ENCODE data around the gene UNKL. TPM values are rescaled to one million over a fixed set of nuclear protein-coding genes. Genes with fewer than 3 reads are reported as not detected.

UNKL gene
- total and polyA plus RNA-seq, 2 donors (not counting 1 experiment from before 2014, with no cell fraction given) = 53.9 to 178 TPM

GRCh38 chr16:1439058-1439698, 24.7 kb upstream of the UNKL start:
- 87% methylated on average over 18 of the region's 27 CpGs for WGBS (ENCODE audit: insufficient coverage)
- no peak for ATAC-seq (ENCODE audit: low read depth)
- Mint-ChIP-seq H3K4me3 (no peak overlapping the region), H3K27me3 (no peaks in the 10 kb centered on the region), H3K27ac (no peak overlapping the region), H3K9me3 (ENCODE audit: insufficient read depth) (no peaks in the 10 kb centered on the region), H3K4me1 (no peaks in the 10 kb centered on the region)
- Histone ChIP-seq H3K27ac (ENCODE audit: low read length in 2 of 2) (no peak overlapping the region), H3K9me3 (ENCODE audit: control extremely low read depth in 1 of 3, control insufficient read depth in 2 of 3, insufficient read depth in 1 of 3, low read length in 2 of 3) (no peaks in the 10 kb centered on the region), H3K79me2 (ENCODE audit: control insufficient read depth, insufficient read depth, low read length) (no peaks in the 10 kb centered on the region), H3K4me1 (ENCODE audit: control insufficient read depth in 2 of 2, insufficient read depth in 2 of 2, low read length in 2 of 2) (peaks cover 3 to 6% of the 10 kb centered on the region in 2 donors), H3K9ac (ENCODE audit: low read length) (no peak overlapping the region), H3K4me2 (replicated peaks; ENCODE audit: low read depth, low read length, poor library complexity, severe bottlenecking) (no peak overlapping the region), H4K20me1 (ENCODE audit: control insufficient read depth, insufficient read depth, low read length, poor library complexity, severe bottlenecking) (no peaks in the 10 kb centered on the region), H2AFZ (ENCODE audit: insufficient read depth, low read depth, low read length, poor library complexity, severe bottlenecking) (no peak overlapping the region), H3K4me3 (ENCODE audit: control extremely low read depth in 1 of 5, extremely low read depth in 1 of 5, insufficient read depth in 1 of 5, low read depth in 2 of 5, low read length in 4 of 5) (no peak overlapping the region), H3K27me3 (replicated peaks in 1 of 4; ENCODE audit: control extremely low read depth in 1 of 4, control insufficient read depth in 3 of 4, insufficient read depth in 4 of 4, low read length in 3 of 4) (no peaks in the 10 kb centered on the region), H3K36me3 (replicated peaks in 1 of 2; ENCODE audit: control extremely low read depth in 1 of 2, control insufficient read depth in 1 of 2, extremely low read depth in 1 of 2, insufficient read depth in 2 of 2, low read length in 1 of 2) (no peaks in the 10 kb centered on the region)
- ChIA-PET CTCF (no interaction called here), POLR2A (interaction anchor here (0.6 kb wide), 1 partner anchor 39 kb away, joined by 9 read pairs; no protein-coding TSS in a partner anchor)
- TF ChIP-seq, protein P1, sequence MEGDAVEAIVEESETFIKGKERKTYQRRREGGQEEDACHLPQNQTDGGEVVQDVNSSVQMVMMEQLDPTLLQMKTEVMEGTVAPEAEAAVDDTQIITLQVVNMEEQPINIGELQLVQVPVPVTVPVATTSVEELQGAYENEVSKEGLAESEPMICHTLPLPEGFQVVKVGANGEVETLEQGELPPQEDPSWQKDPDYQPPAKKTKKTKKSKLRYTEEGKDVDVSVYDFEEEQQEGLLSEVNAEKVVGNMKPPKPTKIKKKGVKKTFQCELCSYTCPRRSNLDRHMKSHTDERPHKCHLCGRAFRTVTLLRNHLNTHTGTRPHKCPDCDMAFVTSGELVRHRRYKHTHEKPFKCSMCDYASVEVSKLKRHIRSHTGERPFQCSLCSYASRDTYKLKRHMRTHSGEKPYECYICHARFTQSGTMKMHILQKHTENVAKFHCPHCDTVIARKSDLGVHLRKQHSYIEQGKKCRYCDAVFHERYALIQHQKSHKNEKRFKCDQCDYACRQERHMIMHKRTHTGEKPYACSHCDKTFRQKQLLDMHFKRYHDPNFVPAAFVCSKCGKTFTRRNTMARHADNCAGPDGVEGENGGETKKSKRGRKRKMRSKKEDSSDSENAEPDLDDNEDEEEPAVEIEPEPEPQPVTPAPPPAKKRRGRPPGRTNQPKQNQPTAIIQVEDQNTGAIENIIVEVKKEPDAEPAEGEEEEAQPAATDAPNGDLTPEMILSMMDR (IDR thresholded peaks at IDR 0.05) = no peak
- TF ChIP-seq EZH2 (IDR thresholded peaks at IDR 0.05; ENCODE audit: borderline replicate concordance, insufficient read depth, low read depth, low read length, poor library complexity, severe bottlenecking) = no peak
- no peak for DNase-seq
- intact Hi-C loops (cut with micrococcal nuclease) = no loop called here

GRCh38 chr16:1438229-1439057, 23.9 kb upstream of the UNKL start:
- TF ChIP-seq EZH2 (IDR thresholded peaks at IDR 0.05; ENCODE audit: borderline replicate concordance, insufficient read depth, low read depth, low read length, poor library complexity, severe bottlenecking) = no peak
- TF ChIP-seq, protein P1 (IDR thresholded peaks at IDR 0.05) = no peak
- Mint-ChIP-seq H3K27ac (no peak overlapping the region), H3K4me3 (no peak overlapping the region), H3K9me3 (ENCODE audit: insufficient read depth) (no peaks in the 10 kb centered on the region), H3K4me1 (no peaks in the 10 kb centered on the region), H3K27me3 (no peaks in the 10 kb centered on the region)
- H3K27me3 ChIP-seq (replicated peaks in 1 of 4; ENCODE audit: control extremely low read depth in 1 of 4, control insufficient read depth in 3 of 4, insufficient read depth in 4 of 4, low read length in 3 of 4) = no peaks in the 10 kb centered on the region
- intact Hi-C loops (cut with micrococcal nuclease) = no loop called here
- H3K36me3 ChIP-seq (replicated peaks in 1 of 2; ENCODE audit: control extremely low read depth in 1 of 2, control insufficient read depth in 1 of 2, extremely low read depth in 1 of 2, insufficient read depth in 2 of 2, low read length in 1 of 2) = no peaks in the 10 kb centered on the region
- no peak overlapping the region for H2AFZ ChIP-seq (ENCODE audit: insufficient read depth, low read depth, low read length, poor library complexity, severe bottlenecking)
- H4K20me1 ChIP-seq (ENCODE audit: control insufficient read depth, insufficient read depth, low read length, poor library complexity, severe bottlenecking) = no peaks in the 10 kb centered on the region
- H3K4me1 ChIP-seq (ENCODE audit: control insufficient read depth in 2 of 2, insufficient read depth in 2 of 2, low read length in 2 of 2) = peaks cover under 1 to 2% of the 10 kb centered on the region in 2 donors
- ChIA-PET POLR2A (interaction anchor here (0.6 kb wide), 1 partner anchor 38 kb away, joined by 9 read pairs; no protein-coding TSS in a partner anchor), CTCF (no interaction called here)
- H3K79me2 ChIP-seq (ENCODE audit: control insufficient read depth, insufficient read depth, low read length) = no peaks in the 10 kb centered on the region
- no peak overlapping the region for H3K4me3 ChIP-seq (ENCODE audit: control extremely low read depth in 1 of 5, extremely low read depth in 1 of 5, insufficient read depth in 1 of 5, low read depth in 2 of 5, low read length in 4 of 5)
- ATAC-seq (ENCODE audit: low read depth) (no peak), DNase-seq (no peak)
- H3K9me3 ChIP-seq (ENCODE audit: control extremely low read depth in 1 of 3, control insufficient read depth in 2 of 3, insufficient read depth in 1 of 3, low read length in 2 of 3) = no peaks in the 10 kb centered on the region
- H3K4me2 ChIP-seq (replicated peaks; ENCODE audit: low read depth, low read length, poor library complexity, severe bottlenecking) = no peak overlapping the region
- no peak overlapping the region for H3K27ac ChIP-seq (ENCODE audit: low read length in 2 of 2)
- no peak overlapping the region for H3K9ac ChIP-seq (ENCODE audit: low read length)
- WGBS (ENCODE audit: insufficient coverage) = 94% methylated on average over 35 of the region's 35 CpGs

Measured in B cell (primary cell).